Thoracic aorta (tissue), 2 donors: ENCODE measurements around the gene PMPCA. TPM values are rescaled to one million over a fixed set of nuclear protein-coding genes. Genes with fewer than 3 reads are reported as not detected.

Source experiments
- ATAC-seq: fragments of 150-250 bp; one replicate; pipeline ENCODE4 v1.8.0; 2017; ENCODE audit warnings: low read depth; ENCODE audit not compliant: insufficient number of reproducible peaks, low FRiP score
- DNase-seq: peaks from one replicate; pipeline ENCODE4 v3.0.0-alpha.2; 2020; ENCODE audit warnings: low spot score
- H3K27ac ChIP-seq, 2 donors: fragments of 200-600 bp; sonication (generic); 1 replicate in 1 of 2; 2 replicates in 1 of 2; pipeline ENCODE4 v1.5.1; 2016; ENCODE audit warnings: mild to moderate bottlenecking in 2 of 2, moderate library complexity in 2 of 2
- H3K27me3 ChIP-seq: fragments of 200-600 bp; sonication (generic); replicated peaks from 2 replicates; pipeline ENCODE4 v1.6.0; 2016; ENCODE audit warnings: mild to moderate bottlenecking; ENCODE audit not compliant: insufficient read depth
- H3K36me3 ChIP-seq: fragments of 200-600 bp; sonication (generic); one replicate; pipeline ENCODE4 v1.5.1; 2016
- H3K4me1 ChIP-seq, 2 donors: fragments of 200-600 bp; sonication (generic); 1 replicate in 1 of 2; 2 replicates in 1 of 2; pipeline versions ENCODE4 v1.5.1 to v1.6.0; 2016; ENCODE audit warnings: low read depth in 2 of 2, mild to moderate bottlenecking in 1 of 2; ENCODE audit not compliant: control insufficient read depth in 1 of 2
- H3K4me3 ChIP-seq: fragments of 200-600 bp; sonication (generic); 2 replicates; pipeline ENCODE4 v1.5.1; 2016; ENCODE audit warnings: mild to moderate bottlenecking
- H3K9me3 ChIP-seq: fragments of 200-600 bp; sonication (generic); 2 replicates; pipeline ENCODE4 v1.5.1; 2016
- CTCF ChIP-seq: fragments of 200-600 bp; sonication (generic); IDR thresholded peaks from one replicate; pipeline ENCODE4 v1.5.1; 2019; ENCODE audit warnings: antibody characterized with exemption
- total RNA-seq, 2 donors: library from RNA; depleted of rRNA; stranded (reverse); fragments of >200 nt; gene quantifications; one replicate each; pipeline versions ENCODE4 v1.1.0 to v1.2.3, GENCODE V29; 2016

The PMPCA gene
- total RNA-seq, 2 donors from 2014 or later = 28.7 to 43.0 TPM

- peak overlapping the region in 1 of 2 donors; percentile 40 for H3K27ac ChIP-seq
- peaks cover 19 to 32% of the 10 kb centered on the region in 2 donors for H3K4me1 ChIP-seq
- DNase-seq (no peak), ATAC-seq (no peak)
- H3K4me3 ChIP-seq = peak overlapping the region; percentile 98
- H3K36me3 ChIP-seq = peaks cover 32% of the 10 kb centered on the region
- TF ChIP-seq CTCF = no peak
- no peaks in the 10 kb centered on the region for H3K9me3 ChIP-seq
- no peaks in the 10 kb centered on the region for H3K27me3 ChIP-seq
Observed at GRCh38 chr9:136438548-136439480, 28.4 kb downstream of the PMPCA start.

GRCh38 chr9:136439481-136440408 lies 29.3 kb downstream of the PMPCA start, which contains the start of gene INPP5E:
TSS of gene INPP5E (minus strand) at chr9:136439845. CDS start at chr9:136439419, 426 bp downstream.
- no peaks in the 10 kb centered on the region for H3K9me3 ChIP-seq
- peak; percentile 55 for TF ChIP-seq CTCF
- peaks cover 19 to 32% of the 10 kb centered on the region in 2 donors for H3K4me1 ChIP-seq
- H3K27me3 ChIP-seq = no peaks in the 10 kb centered on the region
- no peak for DNase-seq
- peak within 1 kb of the TSS; percentile 98 for H3K4me3 ChIP-seq
- ATAC-seq = peak; percentile 67
- peaks cover 32% of the 10 kb centered on the region for H3K36me3 ChIP-seq
- peak within 1 kb of the TSS in 1 of 2 donors; percentile 40 for H3K27ac ChIP-seq

- Histone ChIP-seq H3K36me3 (peaks cover 35% of the 10 kb centered on the region), H3K4me1 (peaks cover 19 to 31% of the 10 kb centered on the region in 2 donors), H3K27me3 (no peaks in the 10 kb centered on the region), H3K9me3 (no peaks in the 10 kb centered on the region), H3K4me3 (no peak overlapping the region), H3K27ac (no peak overlapping the region)
- ATAC-seq = no peak
- TF ChIP-seq CTCF = no peak
- DNase-seq = no peak
Observed at GRCh38 chr9:136441191-136441680, 30.8 kb downstream of the PMPCA start.

- ATAC-seq (no peak), DNase-seq (no peak)
- Histone ChIP-seq H3K27me3 (no peaks in the 10 kb centered on the region), H3K36me3 (peaks cover 39% of the 10 kb centered on the region), H3K4me3 (no peak overlapping the region), H3K27ac (no peak overlapping the region), H3K9me3 (no peaks in the 10 kb centered on the region), H3K4me1 (peaks cover 19 to 26% of the 10 kb centered on the region in 2 donors)
- TF ChIP-seq CTCF = no peak
Observed at GRCh38 chr9:136441681-136442245, 31.3 kb downstream of the PMPCA start.
